Right hindlimb (tissue), 1 donor: ENCODE results near the gene ARPC3.
"Not testable (repeated sequence)": the region's sequence is repeated elsewhere in the genome, so short reads cannot be mapped to it uniquely, and the experiment has no call there.

Source experiments
- DNase-seq: peaks from one replicate; pipeline ENCODE4 v3.0.0-alpha.2; 2018

ARPC3 gene

DNA sequence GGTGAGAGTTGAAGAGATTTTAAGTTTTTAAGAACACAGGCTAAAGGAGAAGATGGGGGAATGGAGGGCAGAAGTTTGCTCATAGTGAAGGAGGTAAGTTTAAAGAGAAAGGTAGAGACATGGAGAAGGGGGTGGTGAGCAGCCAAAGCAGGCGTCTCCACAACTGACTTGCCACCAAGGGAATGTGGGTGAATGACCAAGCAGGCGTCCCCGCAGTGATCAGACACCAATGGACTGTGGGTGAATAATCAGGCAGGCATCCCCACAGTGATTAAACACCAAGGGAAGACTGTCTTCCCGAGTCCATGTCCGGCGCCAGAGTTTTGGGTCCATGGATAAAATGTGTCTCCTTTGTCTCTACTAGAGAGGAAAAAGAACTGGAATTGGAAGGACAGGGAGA lies 40.1 kb downstream of the ARPC3 start:
- DNase-seq, result not testable (repeated sequence)

DNA sequence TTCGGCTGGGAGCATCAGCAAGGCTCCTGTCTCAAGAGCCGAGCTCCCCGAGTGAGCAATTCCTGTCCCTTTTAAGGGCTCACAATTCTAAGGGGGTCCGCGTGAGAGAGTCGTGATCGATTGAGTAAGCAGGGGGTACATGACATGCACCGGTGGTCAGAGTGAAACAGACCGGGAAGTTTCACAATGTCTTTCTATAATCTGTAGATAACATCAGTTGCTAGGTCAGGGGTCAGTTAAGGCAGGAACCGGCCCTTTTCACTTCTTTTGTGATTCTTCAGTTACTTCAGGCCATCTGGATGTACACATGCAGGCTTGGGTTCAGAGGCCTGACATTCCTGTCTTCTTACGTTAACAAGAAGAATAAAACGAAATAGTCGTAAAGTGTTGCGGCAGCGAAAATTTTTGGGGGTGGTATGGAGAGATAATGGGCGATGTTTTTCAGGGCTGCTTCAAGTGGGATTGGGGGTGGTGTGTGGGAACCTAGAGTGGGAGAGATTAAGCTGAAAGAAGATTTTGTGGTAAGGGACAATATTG lies 44.9 kb downstream of the ARPC3 start:
- DNase-seq, result not testable (repeated sequence)

DNA sequence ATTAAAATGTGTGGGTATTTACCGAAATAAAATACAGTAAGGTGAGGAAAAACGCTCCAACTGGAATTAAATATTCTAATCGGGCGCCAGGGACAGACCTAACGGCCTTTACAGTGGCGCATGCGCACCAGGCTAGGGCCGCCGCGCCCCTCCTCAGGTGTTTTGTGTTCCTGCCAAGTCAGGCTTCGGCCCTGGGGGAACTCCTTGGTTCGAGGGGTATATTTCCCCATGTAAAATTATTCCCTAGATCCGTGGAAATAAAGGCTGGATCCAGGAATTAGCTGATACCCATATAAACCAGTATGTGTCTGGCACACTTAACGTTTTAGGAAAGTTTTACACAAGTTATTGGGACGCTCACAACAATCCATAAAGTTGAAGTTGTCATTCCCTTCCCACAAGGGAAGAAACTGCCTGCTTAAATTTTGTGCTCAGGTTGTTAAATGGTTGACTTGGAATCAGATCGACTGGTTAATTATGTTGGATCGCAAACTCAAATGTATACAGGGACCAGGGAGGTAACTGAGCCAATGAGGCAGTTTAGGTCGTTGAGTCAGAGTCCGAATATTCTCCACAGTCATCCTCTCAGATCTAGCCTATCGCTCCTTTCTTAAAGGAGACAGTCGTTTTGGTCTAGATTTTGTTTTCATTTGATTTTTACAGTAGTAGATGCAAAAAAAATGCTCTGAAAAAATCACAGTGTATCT lies 46.0 kb downstream of the ARPC3 start:
- DNase-seq, result peak; percentile 75

DNA sequence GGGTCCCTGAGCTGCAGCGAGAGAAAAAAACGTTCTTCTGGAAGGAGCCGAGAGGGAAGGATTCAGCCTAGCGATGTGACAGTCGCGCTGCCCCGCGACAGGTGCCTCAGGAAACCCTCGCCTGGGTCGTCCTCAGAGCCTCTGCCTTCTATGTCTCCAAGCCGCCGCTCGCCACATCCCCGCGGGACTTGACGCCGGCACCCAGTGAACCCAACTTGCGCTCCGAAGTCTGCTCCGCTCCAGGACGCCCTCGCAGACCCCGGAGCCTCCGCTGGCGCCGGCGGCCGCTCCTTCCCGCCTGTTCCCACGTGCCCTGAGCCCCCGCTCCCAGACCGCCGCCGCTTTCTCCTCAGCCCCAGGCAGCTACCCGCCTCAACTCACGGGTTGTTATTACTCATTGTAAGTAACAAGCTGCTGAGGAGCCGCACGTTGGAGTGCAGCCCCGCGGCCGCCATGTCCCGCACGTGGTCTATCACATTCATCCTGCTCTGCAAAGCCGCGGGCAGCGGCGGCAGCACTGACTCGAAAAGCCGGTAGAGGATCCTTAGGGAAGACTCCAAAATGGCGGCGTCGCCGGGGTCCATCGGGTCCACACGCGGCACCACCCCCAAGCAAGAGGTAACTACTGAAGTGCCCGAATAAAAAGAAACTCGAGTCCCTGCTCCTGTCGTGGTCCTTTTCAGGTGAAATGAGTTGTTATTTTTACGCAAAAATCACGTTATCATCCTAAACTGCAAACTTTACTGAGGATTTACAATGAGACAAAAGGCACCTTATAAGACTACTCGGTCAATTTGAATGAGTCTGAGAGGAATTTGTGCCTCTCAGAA lies 46.8 kb downstream of the ARPC3 start, which contains the start of gene ANAPC7:
Gene ANAPC7, minus strand, starts transcription at position 563 of the 830 bp plus-strand sequence. Its CDS starts 81 bp downstream, at position 482.
- DNase-seq, result peak; percentile 92
